ENCODE data around the gene CRYBG2.

Gene CRYBG2

DNA sequence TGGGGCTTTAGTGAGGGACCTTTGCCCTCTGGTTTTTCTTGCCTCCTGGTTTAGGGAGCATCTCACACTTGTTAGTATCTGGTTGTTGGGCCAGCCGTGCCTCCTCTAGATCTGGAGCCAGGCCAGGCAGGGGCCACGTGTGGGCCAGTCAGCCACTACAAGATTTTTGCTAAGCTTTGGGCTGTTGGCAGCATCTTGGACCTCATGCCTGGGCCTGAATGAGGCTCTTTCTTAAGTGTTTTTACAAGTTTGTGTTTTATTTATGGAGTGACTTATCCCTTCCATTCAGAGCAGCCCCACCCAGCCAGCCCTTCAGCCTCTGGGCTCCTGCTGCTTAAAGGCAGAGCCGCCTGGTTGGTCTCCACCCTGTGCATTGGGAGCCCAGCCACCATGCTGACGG, 75.6 kb downstream of the CRYBG2 start:
- Histone ChIP-seq H3K18ac (ENCODE audit: low read depth in 1 of 2, low read length in 2 of 2) (no peak overlapping the region), H3K14ac (ENCODE audit: low read length in 2 of 2) (no peak overlapping the region), H3K4me2 (ENCODE audit: low read length, poor library complexity, severe bottlenecking) (no peak overlapping the region), H2BK15ac (ENCODE audit: low read depth, poor library complexity, severe bottlenecking) (no peak overlapping the region), H3K27ac (ENCODE audit: low read length, poor library complexity, severe bottlenecking) (no peak overlapping the region), H2BK5ac (ENCODE audit: low read depth, low read length, poor library complexity, severe bottlenecking) (no peak overlapping the region), H3K9me3 (ENCODE audit: control insufficient read depth, low read length) (no peaks in the 10 kb centered on the region), H3K4me3 (ENCODE audit: insufficient read depth in 1 of 2, low read depth in 1 of 2, low read length in 2 of 2) (no peak overlapping the region), H2AFZ (ENCODE audit: low read depth, low read length) (no peak overlapping the region), H3K36me3 (ENCODE audit: control insufficient read depth in 1 of 2, insufficient read depth in 2 of 2, low read depth in 1 of 2, low read length in 2 of 2) (peaks cover 28 to 34% of the 10 kb centered on the region in 2 experiments), H2BK12ac (ENCODE audit: low read length in 2 of 2) (no peak overlapping the region), H3K9ac (ENCODE audit: low read length) (peak overlapping the region; percentile 84), H4K91ac (ENCODE audit: low read length) (no peak overlapping the region), H3K23ac (ENCODE audit: low read length in 2 of 2) (no peak overlapping the region), H2AK5ac (ENCODE audit: low read length, severe bottlenecking) (no peak overlapping the region), H3K4me1 (ENCODE audit: control insufficient read depth, insufficient read depth, low read depth, low read length) (peaks cover 43% of the 10 kb centered on the region), H3K79me1 (replicated peaks; ENCODE audit: low read length, poor library complexity, severe bottlenecking) (peaks cover 14% of the 10 kb centered on the region), H2BK120ac (ENCODE audit: low read depth, low read length) (no peak overlapping the region), H4K8ac (ENCODE audit: low read length) (no peak overlapping the region), H3K27me3 (ENCODE audit: control insufficient read depth in 1 of 2, insufficient read depth in 1 of 2, low read length in 2 of 2) (no peaks in the 10 kb centered on the region), H3K4ac (ENCODE audit: low read depth in 1 of 2, low read length in 2 of 2) (no peak overlapping the region)
- 25% methylated on average over 2 of the region's 4 CpGs for WGBS
- peak; percentile 83 for DNase-seq

DNA sequence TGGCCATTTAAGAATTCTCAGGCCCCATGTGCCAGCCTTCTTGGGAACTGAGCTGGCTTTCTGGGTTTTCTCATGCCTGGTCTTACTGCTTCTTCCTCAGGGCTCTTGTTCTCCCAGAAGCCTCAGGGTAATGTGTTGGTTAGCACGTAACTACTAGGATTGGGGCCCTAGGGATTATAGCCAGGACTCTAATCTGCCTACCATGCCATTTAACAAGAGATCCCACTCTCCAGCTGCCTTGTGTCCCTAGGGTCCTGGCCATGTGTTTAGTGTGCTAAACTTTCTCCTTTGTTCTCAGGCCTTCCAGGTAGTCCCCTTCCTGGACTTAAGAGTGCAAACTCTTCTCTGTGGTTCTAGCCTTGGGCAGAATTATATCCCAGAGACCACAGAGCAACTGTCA, 76.2 kb downstream of the CRYBG2 start:
- no peak overlapping the region for H2AFZ ChIP-seq (ENCODE audit: low read depth, low read length)
- no peak overlapping the region for H4K91ac ChIP-seq (ENCODE audit: low read length)
- no peak overlapping the region for H2BK120ac ChIP-seq (ENCODE audit: low read depth, low read length)
- peaks cover 13% of the 10 kb centered on the region for H3K79me1 ChIP-seq (replicated peaks; ENCODE audit: low read length, poor library complexity, severe bottlenecking)
- H3K27ac ChIP-seq (ENCODE audit: low read length, poor library complexity, severe bottlenecking): no peak overlapping the region
- WGBS: 78% methylated on average over 1 of the region's 1 CpG
- H2BK5ac ChIP-seq (ENCODE audit: low read depth, low read length, poor library complexity, severe bottlenecking): no peak overlapping the region
- peaks cover 39% of the 10 kb centered on the region for H3K4me1 ChIP-seq (ENCODE audit: control insufficient read depth, insufficient read depth, low read depth, low read length)
- peak overlapping the region; percentile 26 for H2BK15ac ChIP-seq (ENCODE audit: low read depth, poor library complexity, severe bottlenecking)
- H3K14ac ChIP-seq (ENCODE audit: low read length in 2 of 2): no peak overlapping the region
- H3K4me2 ChIP-seq (ENCODE audit: low read length, poor library complexity, severe bottlenecking): no peak overlapping the region
- peak overlapping the region; percentile 14 to 37 for H2BK12ac ChIP-seq (ENCODE audit: low read length in 2 of 2)
- no peak overlapping the region for H3K4me3 ChIP-seq (ENCODE audit: insufficient read depth in 1 of 2, low read depth in 1 of 2, low read length in 2 of 2)
- H4K8ac ChIP-seq (ENCODE audit: low read length): no peak overlapping the region
- peak overlapping the region; percentile 84 for H3K9ac ChIP-seq (ENCODE audit: low read length)
- H3K9me3 ChIP-seq (ENCODE audit: control insufficient read depth, low read length): no peaks in the 10 kb centered on the region
- peak overlapping the region; percentile 25 to 26 for H3K4ac ChIP-seq (ENCODE audit: low read depth in 1 of 2, low read length in 2 of 2)
- H3K36me3 ChIP-seq (ENCODE audit: control insufficient read depth in 1 of 2, insufficient read depth in 2 of 2, low read depth in 1 of 2, low read length in 2 of 2): peaks cover 29 to 30% of the 10 kb centered on the region in 2 experiments
- H2AK5ac ChIP-seq (ENCODE audit: low read length, severe bottlenecking): peak overlapping the region; percentile 34
- no peak for DNase-seq
- H3K18ac ChIP-seq (ENCODE audit: low read depth in 1 of 2, low read length in 2 of 2): peak overlapping the region; percentile 13 to 53
- H3K27me3 ChIP-seq (ENCODE audit: control insufficient read depth in 1 of 2, insufficient read depth in 1 of 2, low read length in 2 of 2): no peaks in the 10 kb centered on the region
- no peak overlapping the region for H3K23ac ChIP-seq (ENCODE audit: low read length in 2 of 2)

DNA sequence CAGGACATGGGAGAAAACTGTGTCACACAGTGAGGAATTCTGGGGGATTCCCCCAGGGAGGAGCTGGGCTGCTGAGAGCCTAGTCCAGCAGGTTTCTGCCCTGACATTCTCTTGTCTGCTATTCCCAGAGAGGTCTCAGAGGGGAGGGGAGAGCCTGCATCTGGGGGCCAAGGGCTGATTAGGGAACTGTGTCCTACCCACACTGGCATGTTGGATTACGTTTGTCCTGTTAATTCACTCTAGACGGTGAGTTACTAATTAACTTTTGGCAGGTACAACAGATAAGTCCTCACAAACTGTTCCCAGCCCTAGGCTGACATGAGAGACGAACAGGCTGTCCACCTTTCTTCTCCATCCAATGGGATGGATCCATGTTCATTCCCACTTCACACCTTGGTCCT, 76.7 kb downstream of the CRYBG2 start:
- H2BK15ac ChIP-seq (ENCODE audit: low read depth, poor library complexity, severe bottlenecking): no peak overlapping the region
- peaks cover 11% of the 10 kb centered on the region for H3K79me1 ChIP-seq (replicated peaks; ENCODE audit: low read length, poor library complexity, severe bottlenecking)
- no peaks in the 10 kb centered on the region for H3K27me3 ChIP-seq (ENCODE audit: control insufficient read depth in 1 of 2, insufficient read depth in 1 of 2, low read length in 2 of 2)
- DNase-seq: no peak
- peaks cover 24 to 27% of the 10 kb centered on the region in 2 experiments for H3K36me3 ChIP-seq (ENCODE audit: control insufficient read depth in 1 of 2, insufficient read depth in 2 of 2, low read depth in 1 of 2, low read length in 2 of 2)
- peak overlapping the region; percentile 84 for H3K9ac ChIP-seq (ENCODE audit: low read length)
- H3K4me3 ChIP-seq (ENCODE audit: insufficient read depth in 1 of 2, low read depth in 1 of 2, low read length in 2 of 2): peak overlapping the region in 1 of 2 experiments; percentile 46
- H2AK5ac ChIP-seq (ENCODE audit: low read length, severe bottlenecking): no peak overlapping the region
- H3K9me3 ChIP-seq (ENCODE audit: control insufficient read depth, low read length): no peaks in the 10 kb centered on the region
- no peak overlapping the region for H2BK120ac ChIP-seq (ENCODE audit: low read depth, low read length)
- no peak overlapping the region for H3K4me2 ChIP-seq (ENCODE audit: low read length, poor library complexity, severe bottlenecking)
- H2AFZ ChIP-seq (ENCODE audit: low read depth, low read length): no peak overlapping the region
- H3K4ac ChIP-seq (ENCODE audit: low read depth in 1 of 2, low read length in 2 of 2): no peak overlapping the region
- H3K18ac ChIP-seq (ENCODE audit: low read depth in 1 of 2, low read length in 2 of 2): peak overlapping the region in 1 of 2 experiments; percentile 13
- H2BK12ac ChIP-seq (ENCODE audit: low read length in 2 of 2): peak overlapping the region in 1 of 2 experiments; percentile 37
- no peak overlapping the region for H2BK5ac ChIP-seq (ENCODE audit: low read depth, low read length, poor library complexity, severe bottlenecking)
- H4K8ac ChIP-seq (ENCODE audit: low read length): no peak overlapping the region
- peaks cover 35% of the 10 kb centered on the region for H3K4me1 ChIP-seq (ENCODE audit: control insufficient read depth, insufficient read depth, low read depth, low read length)
- H3K27ac ChIP-seq (ENCODE audit: low read length, poor library complexity, severe bottlenecking): no peak overlapping the region
- no peak overlapping the region for H4K91ac ChIP-seq (ENCODE audit: low read length)
- H3K14ac ChIP-seq (ENCODE audit: low read length in 2 of 2): peak overlapping the region in 1 of 2 experiments; percentile 36
- WGBS: 95% methylated on average over 3 of the region's 3 CpGs
- H3K23ac ChIP-seq (ENCODE audit: low read length in 2 of 2): no peak overlapping the region

DNA sequence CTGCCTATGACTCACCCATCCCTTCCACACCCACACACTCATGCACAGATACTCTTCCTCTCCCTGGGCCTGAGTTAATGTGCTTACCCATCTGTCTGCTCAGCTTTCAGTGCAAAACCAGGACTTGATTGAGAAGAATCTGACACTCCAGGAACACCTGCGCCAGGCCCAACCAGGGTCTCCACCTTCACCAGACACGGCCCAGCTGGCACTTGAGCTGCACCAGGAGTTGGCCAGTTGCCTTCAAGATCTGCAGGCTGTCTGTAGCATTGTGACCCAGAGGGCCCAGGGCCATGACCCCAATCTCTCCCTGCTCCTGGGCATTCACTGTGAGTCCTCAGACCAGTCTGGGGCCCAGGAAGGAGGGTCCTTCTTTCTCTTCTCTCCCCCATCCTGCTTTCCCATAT, 77.5 kb downstream of the CRYBG2 start:
- H3K4me2 ChIP-seq (ENCODE audit: low read length, poor library complexity, severe bottlenecking): no peak overlapping the region

More for the DNA sequence above, 77.5 kb downstream of the CRYBG2 start:
- Histone ChIP-seq H2BK120ac (ENCODE audit: low read depth, low read length) (no peak overlapping the region), H4K91ac (ENCODE audit: low read length) (peak overlapping the region; percentile 57), H3K4me1 (ENCODE audit: control insufficient read depth, insufficient read depth, low read depth, low read length) (peaks cover 27% of the 10 kb centered on the region), H3K23ac (ENCODE audit: low read length in 2 of 2) (no peak overlapping the region), H4K8ac (ENCODE audit: low read length) (no peak overlapping the region), H3K14ac (ENCODE audit: low read length in 2 of 2) (no peak overlapping the region), H3K9me3 (ENCODE audit: control insufficient read depth, low read length) (no peaks in the 10 kb centered on the region), H3K9ac (ENCODE audit: low read length) (peak overlapping the region; percentile 84), H2AFZ (ENCODE audit: low read depth, low read length) (no peak overlapping the region), H3K18ac (ENCODE audit: low read depth in 1 of 2, low read length in 2 of 2) (peak overlapping the region in 1 of 2 experiments; percentile 58), H3K36me3 (ENCODE audit: control insufficient read depth in 1 of 2, insufficient read depth in 2 of 2, low read depth in 1 of 2, low read length in 2 of 2) (peaks cover 23 to 30% of the 10 kb centered on the region in 2 experiments), H2BK5ac (ENCODE audit: low read depth, low read length, poor library complexity, severe bottlenecking) (no peak overlapping the region), H3K27ac (ENCODE audit: low read length, poor library complexity, severe bottlenecking) (peak overlapping the region; percentile 57), H2BK12ac (ENCODE audit: low read length in 2 of 2) (peak overlapping the region; percentile 4 to 49), H3K4ac (ENCODE audit: low read depth in 1 of 2, low read length in 2 of 2) (peak overlapping the region in 1 of 2 experiments; percentile 48), H3K4me3 (ENCODE audit: insufficient read depth in 1 of 2, low read depth in 1 of 2, low read length in 2 of 2) (peak overlapping the region in 1 of 2 experiments; percentile 46), H2BK15ac (ENCODE audit: low read depth, poor library complexity, severe bottlenecking) (no peak overlapping the region), H3K79me1 (replicated peaks; ENCODE audit: low read length, poor library complexity, severe bottlenecking) (peaks cover 9% of the 10 kb centered on the region), H3K27me3 (ENCODE audit: control insufficient read depth in 1 of 2, insufficient read depth in 1 of 2, low read length in 2 of 2) (no peaks in the 10 kb centered on the region), H2AK5ac (ENCODE audit: low read length, severe bottlenecking) (no peak overlapping the region)
- no peak for DNase-seq
- 41% methylated on average over 2 of the region's 2 CpGs for WGBS

All from mesenchymal stem cell (in vitro differentiated cells and primary cell).